Keratinocyte (primary cell): ENCODE data around the gene GIMAP4. TPM values are rescaled to one million over a fixed set of nuclear protein-coding genes. Genes with fewer than 3 reads are reported as not detected.

Source experiments
- DNase-seq: peaks from one replicate; pipeline ENCODE4 v3.0.0-alpha.2; 2011; ENCODE audit warnings: low read depth, missing footprints, low spot score
- FAIRE-seq: peaks from 2 replicates; lab custom pipeline; 2011; peaks lifted over from hg19 to GRCh38; lab: Jason Lieb, UNC
- H2AFZ ChIP-seq: 2 replicates; pipeline ENCODE4 v1.6.0; 2012; ENCODE audit warnings: low read length, control low read depth, inconsistent platforms; ENCODE audit not compliant: control insufficient read depth
- H3K27ac ChIP-seq: 2 replicates; pipeline ENCODE4 v1.5.1; 2011; ENCODE audit warnings: low read length; ENCODE audit not compliant: control insufficient read depth, insufficient read depth
- H3K27me3 ChIP-seq: 3 replicates; pipeline ENCODE4 v1.6.0; 2011; ENCODE audit warnings: low read length; ENCODE audit not compliant: control insufficient read depth, insufficient read depth; ENCODE audit errors: extremely low read depth
- H3K36me3 ChIP-seq, 2 experiments: 2 replicates in 1 of 2; 3 replicates in 1 of 2; pipeline ENCODE4 v1.5.1; 2011; ENCODE audit warnings: low read length in 2 of 2, mild to moderate bottlenecking in 1 of 2; ENCODE audit not compliant: control insufficient read depth in 2 of 2, insufficient read depth in 2 of 2; ENCODE audit errors: extremely low read depth in 1 of 2
- H3K4me1 ChIP-seq: 3 replicates; pipeline ENCODE4 v1.5.1; 2011; ENCODE audit warnings: low read length; ENCODE audit not compliant: control insufficient read depth, insufficient read depth; ENCODE audit errors: extremely low read depth
- H3K4me2 ChIP-seq: 3 replicates; pipeline ENCODE4 v1.6.0; 2011; ENCODE audit warnings: low read depth, low read length; ENCODE audit not compliant: control insufficient read depth, insufficient read depth; ENCODE audit errors: extremely low read depth
- H3K4me3 ChIP-seq, 3 experiments: fragments of 200-600 bp in 1 of 3; sonication (generic) in 1 of 3; 2 replicates in 2 of 3; 3 replicates in 1 of 3; pipeline ENCODE4 v1.5.1; 2011 to 2016; ENCODE audit warnings: low read length in 3 of 3, mild to moderate bottlenecking in 3 of 3, control low read depth in 2 of 3, inconsistent platforms in 1 of 3, low read depth in 1 of 3, mixed read lengths in 1 of 3, mixed run types in 1 of 3, moderate library complexity in 1 of 3; ENCODE audit not compliant: control insufficient read depth in 2 of 3, insufficient read depth in 2 of 3; ENCODE audit errors: extremely low read depth in 1 of 3
- H3K79me2 ChIP-seq: 2 replicates; pipeline ENCODE4 v1.6.0; 2012; ENCODE audit warnings: low read length; ENCODE audit not compliant: control insufficient read depth, insufficient read depth
- H3K9ac ChIP-seq: 3 replicates; pipeline ENCODE4 v1.6.0; 2011; ENCODE audit warnings: low read length; ENCODE audit not compliant: control insufficient read depth, insufficient read depth; ENCODE audit errors: extremely low read depth
- H3K9me1 ChIP-seq: 3 replicates; pipeline ENCODE4 v1.6.0; 2011; ENCODE audit warnings: low read length; ENCODE audit not compliant: control insufficient read depth, insufficient read depth; ENCODE audit errors: extremely low read depth
- H3K9me3 ChIP-seq: 2 replicates; pipeline ENCODE4 v1.5.1; 2012; ENCODE audit warnings: low read depth, low read length; ENCODE audit not compliant: control insufficient read depth
- H4K20me1 ChIP-seq: 3 replicates; pipeline ENCODE4 v1.6.0; 2011; ENCODE audit warnings: low read length; ENCODE audit not compliant: control insufficient read depth, insufficient read depth; ENCODE audit errors: extremely low read depth
- EZH2 ChIP-seq: IDR thresholded peaks from one replicate; pipeline ENCODE4 v1.6.1; 2012; ENCODE audit warnings: inconsistent platforms, mild to moderate bottlenecking, low read length, moderate library complexity
- dilution Hi-C: fragments of 300-500 bp; cut with MboI; formaldehyde crosslinking; loops from one replicate; pipeline ENCODE4 v1.7.0; 2020; ENCODE audit warnings: low sequenced_read_pairs; ENCODE audit not compliant: extremely low pct_ligation_motif_present
- polyA plus RNA-seq, 5 experiments: library from polyadenylated mRNA; depleted of rRNA in 3 of 5; stranded (reverse) in 3 of 5; stranded (forward) in 1 of 5; unstranded in 1 of 5; fragments of >200 nt; gene quantifications; 1 replicate in 1 of 5; 2 replicates in 3 of 5; 3 replicates in 1 of 5; pipeline versions ENCODE4 v1.2.1 to v1.2.3, GENCODE V29; 2011 to 2012; ENCODE audit warnings: missing spikeins in 2 of 5, low read depth in 1 of 5, low replicate concordance in 1 of 5
- TF ChIP-seq, protein P1 (sequence below), 3 experiments: IDR thresholded peaks in 1 of 3; conservative IDR thresholded peaks in 1 of 3; optimal IDR thresholded peaks in 1 of 3; 2 replicates in 2 of 3; 3 replicates in 1 of 3; pipeline versions ENCODE3 to v1.5.1; 2011; ENCODE audit warnings: low read length in 3 of 3, mild to moderate bottlenecking in 3 of 3, moderate library complexity in 2 of 3, control low read depth in 1 of 3, inconsistent platforms in 1 of 3; ENCODE audit not compliant: insufficient read depth in 2 of 3; ENCODE audit errors: extremely low read depth in 1 of 3

GIMAP4 gene
- polyA plus RNA-seq, 1 donor (not counting 4 experiments of a cell fraction or from before 2014, with no cell fraction given), result not detected

DNA sequence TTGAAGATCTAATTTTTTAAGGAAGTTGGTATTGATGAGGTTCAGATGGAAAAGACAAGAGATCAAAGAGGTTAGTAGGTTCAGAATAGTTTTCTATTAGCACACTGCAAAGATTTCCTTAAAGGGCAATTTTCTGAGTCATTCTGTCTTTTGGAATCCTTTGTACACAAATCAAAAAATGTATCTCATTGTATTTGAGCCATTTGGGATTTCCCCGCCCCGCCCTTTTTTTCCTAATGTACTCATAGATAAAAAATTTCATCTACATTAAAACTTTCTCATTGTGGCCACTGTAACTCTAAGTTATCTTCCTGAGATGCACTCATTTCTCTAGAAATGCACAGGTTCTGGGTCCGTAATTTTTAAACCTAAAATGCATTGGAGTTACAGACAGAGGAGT, 52.9 kb downstream of the GIMAP4 start:
- dilution Hi-C loops, result no loop called here
- DNase-seq, result no peak

GRCh38 chr7:150620617-150621371, 53.6 kb downstream of the GIMAP4 start:
- TF ChIP-seq, protein P1, sequence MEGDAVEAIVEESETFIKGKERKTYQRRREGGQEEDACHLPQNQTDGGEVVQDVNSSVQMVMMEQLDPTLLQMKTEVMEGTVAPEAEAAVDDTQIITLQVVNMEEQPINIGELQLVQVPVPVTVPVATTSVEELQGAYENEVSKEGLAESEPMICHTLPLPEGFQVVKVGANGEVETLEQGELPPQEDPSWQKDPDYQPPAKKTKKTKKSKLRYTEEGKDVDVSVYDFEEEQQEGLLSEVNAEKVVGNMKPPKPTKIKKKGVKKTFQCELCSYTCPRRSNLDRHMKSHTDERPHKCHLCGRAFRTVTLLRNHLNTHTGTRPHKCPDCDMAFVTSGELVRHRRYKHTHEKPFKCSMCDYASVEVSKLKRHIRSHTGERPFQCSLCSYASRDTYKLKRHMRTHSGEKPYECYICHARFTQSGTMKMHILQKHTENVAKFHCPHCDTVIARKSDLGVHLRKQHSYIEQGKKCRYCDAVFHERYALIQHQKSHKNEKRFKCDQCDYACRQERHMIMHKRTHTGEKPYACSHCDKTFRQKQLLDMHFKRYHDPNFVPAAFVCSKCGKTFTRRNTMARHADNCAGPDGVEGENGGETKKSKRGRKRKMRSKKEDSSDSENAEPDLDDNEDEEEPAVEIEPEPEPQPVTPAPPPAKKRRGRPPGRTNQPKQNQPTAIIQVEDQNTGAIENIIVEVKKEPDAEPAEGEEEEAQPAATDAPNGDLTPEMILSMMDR (optimal IDR thresholded peaks at IDR 0.05 in 1 of 3, IDR thresholded peaks at IDR 0.05 in 1 of 3, conservative IDR thresholded peaks at IDR 0.05 in 1 of 3; ENCODE audit: extremely low read depth in 1 of 3, insufficient read depth in 2 of 3, low read length in 3 of 3), result no peak
- TF ChIP-seq EZH2, result no peak
- Histone ChIP-seq H3K9ac (no peak overlapping the region), H2AFZ (no peak overlapping the region), H3K4me1 (no peaks in the 10 kb centered on the region), H3K4me2 (no peak overlapping the region), H3K9me1 (no peaks in the 10 kb centered on the region), H3K36me3 (no peaks in the 10 kb centered on the region), H3K79me2 (no peaks in the 10 kb centered on the region), H3K27ac (no peak overlapping the region), H3K4me3 (no peak overlapping the region), H4K20me1 (no peaks in the 10 kb centered on the region), H3K9me3 (no peaks in the 10 kb centered on the region), H3K27me3 (no peaks in the 10 kb centered on the region)
- dilution Hi-C loops, result no loop called here
- FAIRE-seq (no peak), DNase-seq (no peak)

More for the DNA sequence above, 52.9 kb downstream of the GIMAP4 start:
- no peak overlapping the region for H2AFZ ChIP-seq
- no peak for TF ChIP-seq EZH2
- TF ChIP-seq, protein P1 (optimal IDR thresholded peaks at IDR 0.05 in 1 of 3, IDR thresholded peaks at IDR 0.05 in 1 of 3, conservative IDR thresholded peaks at IDR 0.05 in 1 of 3; ENCODE audit: extremely low read depth in 1 of 3, insufficient read depth in 2 of 3, low read length in 3 of 3), result no peak
- no peaks in the 10 kb centered on the region for H4K20me1 ChIP-seq
- H3K9me1 ChIP-seq, result no peaks in the 10 kb centered on the region
- no peaks in the 10 kb centered on the region for H3K4me1 ChIP-seq
- no peaks in the 10 kb centered on the region for H3K27me3 ChIP-seq
- no peak overlapping the region for H3K9ac ChIP-seq
- no peaks in the 10 kb centered on the region for H3K36me3 ChIP-seq
- H3K79me2 ChIP-seq, result no peaks in the 10 kb centered on the region
- no peak for FAIRE-seq
- no peak overlapping the region for H3K4me3 ChIP-seq
- no peak overlapping the region for H3K27ac ChIP-seq
- H3K9me3 ChIP-seq, result no peaks in the 10 kb centered on the region
- no peak overlapping the region for H3K4me2 ChIP-seq
